ENCODE results near the gene VDAC1. TPM values are rescaled to one million over a fixed set of nuclear protein-coding genes. Genes with fewer than 3 reads are reported as not detected.

VDAC1 gene
- total RNA-seq, 1 donor from 2014 or later: 281 TPM

GRCh38 chr5:134025786-134026185 lies 21.0 kb upstream of the VDAC1 start:
- DNase-seq (ENCODE audit: low read depth in 2 of 2): no peak

- no peak for DNase-seq (ENCODE audit: low read depth in 2 of 2)
Observed at GRCh38 chr5:134024811-134025210, 20.0 kb upstream of the VDAC1 start.

DNA sequence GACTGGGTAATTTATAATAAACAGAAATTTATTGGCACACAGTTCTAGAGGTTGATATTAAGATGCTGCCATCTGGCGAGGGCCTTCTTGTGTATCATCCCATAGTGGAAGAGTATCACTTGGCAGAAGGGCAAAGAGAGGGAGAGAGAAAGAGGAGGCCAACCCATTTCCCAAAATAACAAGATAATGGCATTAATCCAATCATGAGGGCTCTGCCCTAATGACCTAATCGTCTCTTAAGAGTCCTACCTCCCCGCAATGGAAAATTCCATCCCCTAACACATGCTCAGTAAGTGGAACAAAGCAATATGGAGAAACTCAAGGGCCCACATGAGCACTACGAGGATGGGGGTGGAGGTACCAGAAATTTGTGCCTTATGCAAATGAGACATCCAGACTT lies 17.6 kb upstream of the VDAC1 start:
- DNase-seq (ENCODE audit: low read depth in 2 of 2): no peak

- DNase-seq (ENCODE audit: low read depth in 2 of 2): no peak
Observed at GRCh38 chr5:134020188-134020587, 15.4 kb upstream of the VDAC1 start.

- no peak for DNase-seq (ENCODE audit: low read depth in 2 of 2)
Observed at GRCh38 chr5:134019636-134020035, 14.9 kb upstream of the VDAC1 start.

DNA sequence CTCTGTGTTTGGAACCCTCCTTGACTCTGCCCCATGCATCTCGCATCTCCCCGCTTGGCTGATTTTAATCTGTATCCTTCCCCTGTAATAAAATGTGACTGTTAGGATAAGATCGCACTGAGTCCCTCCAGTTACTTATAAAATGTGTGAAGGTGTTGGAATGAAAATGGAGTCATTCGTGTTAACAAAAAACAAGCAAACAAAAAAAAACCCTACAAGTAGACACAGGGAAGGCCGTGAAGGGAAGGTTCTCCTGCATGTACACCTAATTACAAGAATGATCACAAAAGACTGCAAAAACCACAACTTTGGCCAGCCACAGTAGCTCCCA lies 14.2 kb upstream of the VDAC1 start:
- no peak for DNase-seq (ENCODE audit: low read depth in 2 of 2)

- no peak for DNase-seq (ENCODE audit: low read depth in 2 of 2)
Observed at GRCh38 chr5:134018154-134018985, 13.6 kb upstream of the VDAC1 start.

DNA sequence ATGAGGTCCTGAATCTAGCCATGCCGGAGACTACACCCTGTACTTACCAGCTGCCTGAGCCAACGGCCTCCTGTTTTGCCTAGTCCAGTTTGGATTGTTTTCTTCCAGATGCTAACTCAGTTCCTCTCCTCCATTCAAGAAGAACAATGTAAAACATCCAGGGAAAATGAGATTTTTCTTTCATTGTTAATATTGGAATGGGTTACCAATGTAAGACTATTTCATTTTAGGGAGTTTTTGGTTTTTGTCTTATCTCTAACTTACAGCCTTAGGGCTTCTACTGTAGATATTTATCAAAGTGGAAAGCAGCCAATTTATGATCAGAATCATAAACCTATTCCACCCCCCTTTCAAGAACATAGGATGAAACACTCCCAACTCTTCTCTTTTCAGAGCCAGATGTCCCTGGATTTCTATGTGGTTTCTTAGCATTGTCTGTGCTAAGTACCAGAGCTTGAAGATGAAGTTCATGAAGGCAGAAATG lies 3.5 kb upstream of the VDAC1 start:
- DNase-seq (ENCODE audit: low read depth in 2 of 2): no peak

GRCh38 chr5:134007581-134008265 lies 2.9 kb upstream of the VDAC1 start:
- DNase-seq (ENCODE audit: low read depth in 2 of 2): no peak

- DNase-seq (ENCODE audit: low read depth in 2 of 2): no peak
Observed at GRCh38 chr5:134006115-134006514, 1.3 kb upstream of the VDAC1 start.

- DNase-seq (ENCODE audit: low read depth in 2 of 2): no peak
Observed at GRCh38 chr5:134005417-134006061, 764 bp upstream of the VDAC1 start.

GRCh38 chr5:134003817-134004625 lies 754 bp downstream of the VDAC1 start:
- peak in 1 of 2 donors; percentile 62 for DNase-seq (ENCODE audit: low read depth in 2 of 2)

DNA sequence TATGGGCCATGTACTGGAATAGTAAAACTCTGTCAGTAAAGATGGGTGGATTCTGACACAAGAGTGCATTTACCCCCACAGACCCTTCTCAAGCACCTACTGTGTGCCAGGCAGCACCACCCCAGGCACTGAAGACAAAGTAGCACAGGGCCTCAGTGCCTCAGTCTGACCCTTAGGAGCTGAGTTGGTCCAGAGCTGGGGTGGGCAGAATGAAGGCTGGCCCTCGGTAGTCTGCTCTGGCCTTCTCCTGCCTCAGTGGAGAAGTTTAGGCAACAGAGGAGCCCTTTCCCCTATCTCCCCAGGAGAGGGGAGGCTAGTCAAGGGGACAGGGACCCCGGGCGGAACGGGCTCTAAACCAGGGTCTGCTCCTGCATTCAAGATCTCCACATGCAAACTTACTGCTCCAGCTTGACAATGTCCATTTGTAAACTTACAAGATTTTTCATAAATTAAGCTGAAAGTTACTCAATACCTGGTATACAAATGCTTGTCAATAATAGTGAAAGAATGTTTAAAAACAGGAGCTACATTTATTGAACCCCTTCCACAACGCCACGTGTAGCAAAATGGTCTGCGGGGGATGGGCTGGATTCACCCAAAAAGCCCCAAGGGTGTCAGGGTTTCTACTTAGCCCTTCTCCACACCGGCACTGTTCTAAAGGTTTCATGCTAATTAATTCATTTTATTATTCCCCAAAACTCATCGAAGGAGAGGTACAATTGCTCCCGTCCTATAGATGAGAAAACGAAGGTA lies 1.5 kb downstream of the VDAC1 start:
- no peak for DNase-seq (ENCODE audit: low read depth in 2 of 2)

GRCh38 chr5:134001938-134002731 lies 2.6 kb downstream of the VDAC1 start:
- no peak for DNase-seq (ENCODE audit: low read depth in 2 of 2)

GRCh38 chr5:134000696-134001453 lies 3.9 kb downstream of the VDAC1 start:
- no peak for DNase-seq (ENCODE audit: low read depth in 2 of 2)

DNA sequence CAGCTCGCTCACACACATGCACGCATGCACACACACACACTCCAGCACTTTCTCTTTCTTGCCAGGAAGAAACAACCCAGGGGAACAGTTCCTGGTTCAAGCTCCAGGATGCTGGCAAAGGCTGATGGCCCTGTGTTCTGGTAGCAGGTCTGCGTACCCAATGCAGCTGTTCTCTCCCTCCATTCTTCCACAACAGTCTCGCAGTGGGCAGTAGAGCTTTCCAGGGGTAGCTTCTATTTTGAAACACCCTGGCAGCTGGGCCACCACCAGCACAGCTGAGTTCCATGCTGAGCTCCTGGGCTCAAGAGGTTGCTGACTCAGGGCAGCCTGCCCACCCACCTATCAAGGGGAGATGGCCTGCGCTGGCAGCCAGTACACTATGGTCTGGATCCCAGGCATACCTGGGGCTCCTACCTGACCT lies 4.7 kb downstream of the VDAC1 start:
- DNase-seq (ENCODE audit: low read depth in 2 of 2): no peak

- no peak for DNase-seq (ENCODE audit: low read depth in 2 of 2)
Observed at GRCh38 chr5:133998807-133999206, 6.0 kb downstream of the VDAC1 start.

DNA sequence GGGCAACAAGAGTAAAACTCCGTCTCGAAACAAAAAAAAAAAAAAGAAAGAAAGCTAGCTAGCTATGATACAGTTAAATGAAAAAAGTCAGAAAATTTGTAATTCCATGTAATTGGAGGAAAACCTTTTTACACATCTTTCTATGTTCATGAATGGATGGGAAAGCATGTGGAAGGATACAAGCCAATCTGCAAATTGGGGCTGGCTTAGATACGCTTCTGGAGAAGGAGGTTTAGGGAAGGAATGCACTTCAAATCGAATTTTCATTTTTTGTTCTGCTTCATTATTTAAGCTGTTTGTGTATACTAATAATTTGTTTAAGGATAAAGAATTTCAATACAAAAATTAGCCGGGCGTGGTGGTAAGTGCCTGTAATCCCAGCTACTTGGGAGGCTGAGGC lies 6.7 kb downstream of the VDAC1 start:
- no peak for DNase-seq (ENCODE audit: low read depth in 2 of 2)

GRCh38 chr5:133996683-133997252 lies 8.0 kb downstream of the VDAC1 start:
- no peak for DNase-seq (ENCODE audit: low read depth in 2 of 2)
